Stimulated activated CD8-positive, alpha-beta memory T cell treated with anti-CD3 and anti-CD28 coated beads, Interleukin-7, amount 100 ng/mL, for 24 hours (primary cell): Measurements from ENCODE around the gene HMGA1.
"Not testable (repeated sequence)": the region's sequence is repeated elsewhere in the genome, so short reads cannot be mapped to it uniquely, and the experiment has no call there.

Source experiments
- DNase-seq: peaks from one replicate; pipeline ENCODE4 v3.0.0-alpha.2; 2020; ENCODE audit warnings: low read depth

HMGA1 gene

GRCh38 chr6:34240329-34241248 is 3.9 kb downstream of the HMGA1 start:
- no peak for DNase-seq

- DNase-seq = no peak
Observed at GRCh38 chr6:34241351-34242215, 4.9 kb downstream of the HMGA1 start.

- DNase-seq = no peak
Observed at GRCh38 chr6:34242252-34243130, 5.8 kb downstream of the HMGA1 start.

- no peak for DNase-seq
Observed at GRCh38 chr6:34243131-34243771, 6.6 kb downstream of the HMGA1 start.

GRCh38 chr6:34243901-34244884 is 7.5 kb downstream of the HMGA1 start:
- DNase-seq = peak; percentile 50

GRCh38 chr6:34245032-34245760 is 8.5 kb downstream of the HMGA1 start:
- DNase-seq = not testable (repeated sequence)

GRCh38 chr6:34245761-34246140 is 9.1 kb downstream of the HMGA1 start:
- not testable (repeated sequence) for DNase-seq

- DNase-seq = no peak
Observed at GRCh38 chr6:34246249-34246562, 9.5 kb downstream of the HMGA1 start.

GRCh38 chr6:34246563-34247391 is 10.1 kb downstream of the HMGA1 start:
- no peak for DNase-seq

- no peak for DNase-seq
Observed at GRCh38 chr6:34247481-34248197, 11.0 kb downstream of the HMGA1 start.

GRCh38 chr6:34248198-34248726 is 11.6 kb downstream of the HMGA1 start:
- no peak for DNase-seq

GRCh38 chr6:34248727-34249468 is 12.2 kb downstream of the HMGA1 start, which contains the start of gene SMIM29:
TSS of gene SMIM29 (minus strand) at chr6:34249006. CDS start at chr6:34247791, 1,215 bp downstream.
- DNase-seq = peak; percentile 96

GRCh38 chr6:34249469-34250261 is 13.0 kb downstream of the HMGA1 start:
- DNase-seq = no peak

- DNase-seq = not testable (repeated sequence)
Observed at GRCh38 chr6:34252395-34252794, 15.7 kb downstream of the HMGA1 start.

GRCh38 chr6:34259529-34260069 is 22.9 kb downstream of the HMGA1 start:
- DNase-seq = no peak
